Endodermal cell (in vitro differentiated cells): ENCODE measurements around the gene MUC6. TPM values are rescaled to one million over a fixed set of nuclear protein-coding genes. Genes with fewer than 3 reads are reported as not detected.

Experiments used
- DNase-seq: peaks from one replicate; pipeline ENCODE4 v3.0.0-alpha.2; 2017
- H3K27ac ChIP-seq: 2 replicates; pipeline ENCODE4 v1.5.1; 2013; ENCODE audit warnings: mild to moderate bottlenecking, low read depth, low read length, moderate library complexity
- H3K27me3 ChIP-seq: 2 replicates; pipeline ENCODE4 v1.6.1; 2013; ENCODE audit warnings: mild to moderate bottlenecking, low read length, moderate library complexity; ENCODE audit not compliant: insufficient read depth, control insufficient read depth, poor library complexity, severe bottlenecking
- H3K36me3 ChIP-seq: 2 replicates; pipeline ENCODE4 v1.7.0; 2013; ENCODE audit warnings: mild to moderate bottlenecking, low read length, moderate library complexity; ENCODE audit not compliant: control insufficient read depth, insufficient read depth
- H3K4me1 ChIP-seq: one replicate; pipeline ENCODE4 v1.7.0; 2013; ENCODE audit warnings: low read length; ENCODE audit not compliant: control insufficient read depth, insufficient read depth
- H3K4me3 ChIP-seq: 2 replicates; pipeline ENCODE4 v1.5.1; 2013; ENCODE audit warnings: mild to moderate bottlenecking, low read length, moderate library complexity
- H3K9ac ChIP-seq: 2 replicates; pipeline ENCODE4 v1.6.1; 2013; ENCODE audit warnings: mild to moderate bottlenecking, low read length, moderate library complexity; ENCODE audit not compliant: poor library complexity, severe bottlenecking; ENCODE audit errors: extremely low read depth
- H3K9me3 ChIP-seq: 2 replicates; pipeline ENCODE4 v1.6.1; 2013; ENCODE audit warnings: mild to moderate bottlenecking, low read length, moderate library complexity; ENCODE audit not compliant: control insufficient read depth
- H3K27ac Mint-ChIP-seq: 2 replicates; pipeline ENCODE4 v1.8.0; 2020; ENCODE audit warnings: mixed read lengths
- H3K27me3 Mint-ChIP-seq: 2 replicates; pipeline ENCODE4 v1.8.0; 2021; ENCODE audit warnings: mild to moderate bottlenecking, mixed read lengths; ENCODE audit not compliant: insufficient read depth
- H3K36me3 Mint-ChIP-seq: 2 replicates; pipeline ENCODE4 v1.8.0; 2020; ENCODE audit warnings: low read depth, mixed read lengths
- H3K4me1 Mint-ChIP-seq: 2 replicates; pipeline ENCODE4 v1.8.0; 2020; ENCODE audit warnings: mixed read lengths
- H3K4me3 Mint-ChIP-seq: 2 replicates; pipeline ENCODE4 v1.8.0; 2020; ENCODE audit warnings: mild to moderate bottlenecking, moderate library complexity, mixed read lengths
- H3K9me3 Mint-ChIP-seq: 2 replicates; pipeline ENCODE4 v1.8.0; 2020; ENCODE audit warnings: mild to moderate bottlenecking, mixed read lengths
- CTCF ChIP-seq: fragments of 200-600 bp; sonication (generic); conservative IDR thresholded peaks from 2 replicates; pipeline ENCODE4 v1.5.0; 2021; ENCODE audit warnings: antibody characterized with exemption, mild to moderate bottlenecking
- WGBS, 2 experiments: methylation state at CpG; one replicate each; pipeline versions ENCODE4 v1.1.5 to v1.1.7; 2013; ENCODE audit warnings: missing lambda C conversion rate in 2 of 2, mixed read lengths in 1 of 2; ENCODE audit not compliant: insufficient coverage in 1 of 2, insufficient read length in 1 of 2; 5-methylcytosine and 5-hydroxymethylcytosine counted together
- total RNA-seq, 2 donors: library from RNA; stranded (reverse); fragmentation: NEBNext Ultra II Directional in 1 of 2; extraction: Animal tissue kit (Norgen Biotek cat#: 25700) in 1 of 2; gene quantifications; 2 replicates in 1 of 2; 3 replicates in 1 of 2; pipeline ENCODE4 v1.2.1, GENCODE V29; 2021

The MUC6 gene
- total RNA-seq, 2 donors from 2014 or later, result 0.26 to 0.40 TPM

GRCh38 chr11:1067812-1068496 is 31.4 kb upstream of the MUC6 start:
- H3K36me3 Mint-ChIP-seq, result no peaks in the 10 kb centered on the region
- no peaks in the 10 kb centered on the region for H3K9me3 Mint-ChIP-seq
- no peak overlapping the region for H3K27ac ChIP-seq
- TF ChIP-seq CTCF, result no peak
- H3K4me3 ChIP-seq, result no peak overlapping the region
- H3K4me1 ChIP-seq, result no peaks in the 10 kb centered on the region
- H3K4me3 Mint-ChIP-seq, result no peak overlapping the region
- H3K27me3 ChIP-seq, result peaks cover 17% of the 10 kb centered on the region
- no peak overlapping the region for H3K9ac ChIP-seq
- 92 to 94% methylated on average over 6 to 8 of the region's 8 CpGs for WGBS, 2 experiments
- no peaks in the 10 kb centered on the region for H3K36me3 ChIP-seq
- DNase-seq, result no peak
- peaks cover 5% of the 10 kb centered on the region for H3K27me3 Mint-ChIP-seq
- H3K27ac Mint-ChIP-seq, result no peak overlapping the region
- H3K4me1 Mint-ChIP-seq, result no peaks in the 10 kb centered on the region
- no peaks in the 10 kb centered on the region for H3K9me3 ChIP-seq

- no peak overlapping the region for H3K9ac ChIP-seq
- no peaks in the 10 kb centered on the region for H3K36me3 ChIP-seq
- no peak overlapping the region for H3K4me3 Mint-ChIP-seq
- H3K27ac Mint-ChIP-seq, result no peak overlapping the region
- DNase-seq, result no peak
- TF ChIP-seq CTCF, result no peak
- no peak overlapping the region for H3K27ac ChIP-seq
- H3K9me3 Mint-ChIP-seq, result peaks cover 11% of the 10 kb centered on the region
- peaks cover 17% of the 10 kb centered on the region for H3K27me3 ChIP-seq
- no peak overlapping the region for H3K4me3 ChIP-seq
- 86 to 100% methylated on average over 3 of the region's 3 CpGs for WGBS, 2 experiments
- peaks cover 5% of the 10 kb centered on the region for H3K27me3 Mint-ChIP-seq
- H3K9me3 ChIP-seq, result peaks cover 5% of the 10 kb centered on the region
- no peaks in the 10 kb centered on the region for H3K4me1 Mint-ChIP-seq
- H3K36me3 Mint-ChIP-seq, result no peaks in the 10 kb centered on the region
- H3K4me1 ChIP-seq, result no peaks in the 10 kb centered on the region
These were observed 27.6 kb upstream of the MUC6 start for GRCh38 chr11:1064167-1064566.

GRCh38 chr11:1062075-1062820 is 25.7 kb upstream of the MUC6 start:
- H3K27me3 ChIP-seq, result peaks cover 6% of the 10 kb centered on the region
- H3K9ac ChIP-seq, result no peak overlapping the region
- no peak overlapping the region for H3K27ac ChIP-seq
- Mint-ChIP-seq H3K4me3 (no peak overlapping the region), H3K36me3 (no peaks in the 10 kb centered on the region), H3K27ac (no peak overlapping the region), H3K9me3 (peaks cover 11% of the 10 kb centered on the region), H3K4me1 (no peaks in the 10 kb centered on the region), H3K27me3 (no peaks in the 10 kb centered on the region)
- H3K4me1 ChIP-seq, result no peaks in the 10 kb centered on the region
- no peak for TF ChIP-seq CTCF
- no peaks in the 10 kb centered on the region for H3K36me3 ChIP-seq
- H3K4me3 ChIP-seq, result no peak overlapping the region
- no peak for DNase-seq
- WGBS, 2 experiments, result 88 to 89% methylated on average over 7 to 9 of the region's 9 CpGs
- H3K9me3 ChIP-seq, result peaks cover 5% of the 10 kb centered on the region
